ENCODE data around the gene EFCAB13. TPM values are rescaled to one million over a fixed set of nuclear protein-coding genes. Genes with fewer than 3 reads are reported as not detected.

Gene EFCAB13
- total RNA-seq, 1 experiment from 2014 or later: 1.6 TPM

GRCh38 chr17:47295874-47296255 is 27.9 kb upstream of the EFCAB13 start:
- Mint-ChIP-seq H3K27ac (no peak overlapping the region), H3K36me3 (ENCODE audit: insufficient read depth in 1 of 3, low read depth in 3 of 3) (no peaks in the 10 kb centered on the region), H3K27me3 (ENCODE audit: low read depth) (peaks cover 3% of the 10 kb centered on the region), H3K4me1 (peaks cover 13 to 19% of the 10 kb centered on the region in 2 experiments), H3K9me3 (no peaks in the 10 kb centered on the region), H3K4me3 (no peak overlapping the region)
- Histone ChIP-seq H2BK12ac (ENCODE audit: insufficient read length, low read depth, low read length) (no peak overlapping the region), H3K4me1 (ENCODE audit: insufficient read depth, low read length) (no peaks in the 10 kb centered on the region), H3K79me2 (ENCODE audit: insufficient read depth, low read length) (no peaks in the 10 kb centered on the region), H3K4me2 (ENCODE audit: insufficient read depth, insufficient read length, low read length) (no peak overlapping the region), H3K4ac (ENCODE audit: low read depth, low read length) (no peak overlapping the region), H3K23ac (ENCODE audit: insufficient read length, low read depth, low read length) (no peak overlapping the region), H2AK5ac (ENCODE audit: insufficient read length, low read length) (no peak overlapping the region), H4K5ac (ENCODE audit: insufficient read length, low read depth, low read length) (no peak overlapping the region), H4K8ac (replicated peaks; ENCODE audit: insufficient read length, low read depth, low read length) (no peak overlapping the region), H2BK5ac (ENCODE audit: insufficient read length, low read length) (no peak overlapping the region), H3K27me3 (ENCODE audit: insufficient read depth, low read length) (no peaks in the 10 kb centered on the region), H4K20me1 (ENCODE audit: control insufficient read depth, insufficient read depth, insufficient read length) (no peaks in the 10 kb centered on the region), H2BK15ac (ENCODE audit: low read depth, low read length) (no peak overlapping the region), H3K27ac (ENCODE audit: insufficient read length, low read depth, low read length) (no peak overlapping the region), H2BK20ac (ENCODE audit: low read depth, low read length, poor library complexity, severe bottlenecking) (no peak overlapping the region), H3K14ac (ENCODE audit: insufficient read depth, low read length) (no peak overlapping the region), H4K91ac (ENCODE audit: insufficient read length, low read depth, low read length) (no peak overlapping the region), H3K18ac (ENCODE audit: insufficient read length, low read depth, low read length) (no peak overlapping the region), H3K23me2 (ENCODE audit: insufficient read length, low read depth, low read length, poor library complexity, severe bottlenecking) (no peaks in the 10 kb centered on the region), H3T11ph (ENCODE audit: low read length) (no peak overlapping the region), H2BK120ac (ENCODE audit: low read depth, low read length, poor library complexity, severe bottlenecking) (no peak overlapping the region), H3K56ac (ENCODE audit: insufficient read length, low read depth, low read length) (no peak overlapping the region), H3K79me1 (ENCODE audit: insufficient read depth, low read depth, low read length, poor library complexity, severe bottlenecking) (no peaks in the 10 kb centered on the region), H2AFZ (ENCODE audit: low read length) (no peak overlapping the region), H3K9me3 (ENCODE audit: control insufficient read depth, low read depth, low read length) (no peaks in the 10 kb centered on the region), H3K9ac (ENCODE audit: extremely low read depth, insufficient read length, low read length) (no peak overlapping the region)
- DNase-seq: no peak
- TF ChIP-seq CTCF (conservative IDR thresholded peaks at IDR 0.05): no peak
- WGBS (ENCODE audit: extremely low coverage, insufficient read length, low lambda C conversion rate): no CpG with 5 or more reads among the region's 6 CpGs

All from H9 (cell line).